ENCODE results near the gene AQP3. TPM values are rescaled to one million over a fixed set of nuclear protein-coding genes. Genes with fewer than 3 reads are reported as not detected.
A peak's percentile ranks its signal among the peaks of the same experiment; 100 is the strongest.
"Not testable (repeated sequence)": the region's sequence is repeated elsewhere in the genome, so short reads cannot be mapped to it uniquely, and the experiment has no call there.

The AQP3 gene
- total RNA-seq = 1 to 10 TPM; 2.6 to 8.3 (median 3.9) TPM
- long read RNA-seq, donor 1, partial matches to known transcripts = 0 of 4 reads
- long read RNA-seq, donor 1, other reads (novel, unspliced or antisense) = 1 of 4 reads
- long read RNA-seq, donor 2, transcript AQP3-201 (6 exons, 1,871 nt) = major isoform, 10 of 11 reads
- long read RNA-seq, donor 2, partial matches to known transcripts = 0 of 11 reads
- long read RNA-seq, donor 2, other reads (novel, unspliced or antisense) = 1 of 11 reads

DNA sequence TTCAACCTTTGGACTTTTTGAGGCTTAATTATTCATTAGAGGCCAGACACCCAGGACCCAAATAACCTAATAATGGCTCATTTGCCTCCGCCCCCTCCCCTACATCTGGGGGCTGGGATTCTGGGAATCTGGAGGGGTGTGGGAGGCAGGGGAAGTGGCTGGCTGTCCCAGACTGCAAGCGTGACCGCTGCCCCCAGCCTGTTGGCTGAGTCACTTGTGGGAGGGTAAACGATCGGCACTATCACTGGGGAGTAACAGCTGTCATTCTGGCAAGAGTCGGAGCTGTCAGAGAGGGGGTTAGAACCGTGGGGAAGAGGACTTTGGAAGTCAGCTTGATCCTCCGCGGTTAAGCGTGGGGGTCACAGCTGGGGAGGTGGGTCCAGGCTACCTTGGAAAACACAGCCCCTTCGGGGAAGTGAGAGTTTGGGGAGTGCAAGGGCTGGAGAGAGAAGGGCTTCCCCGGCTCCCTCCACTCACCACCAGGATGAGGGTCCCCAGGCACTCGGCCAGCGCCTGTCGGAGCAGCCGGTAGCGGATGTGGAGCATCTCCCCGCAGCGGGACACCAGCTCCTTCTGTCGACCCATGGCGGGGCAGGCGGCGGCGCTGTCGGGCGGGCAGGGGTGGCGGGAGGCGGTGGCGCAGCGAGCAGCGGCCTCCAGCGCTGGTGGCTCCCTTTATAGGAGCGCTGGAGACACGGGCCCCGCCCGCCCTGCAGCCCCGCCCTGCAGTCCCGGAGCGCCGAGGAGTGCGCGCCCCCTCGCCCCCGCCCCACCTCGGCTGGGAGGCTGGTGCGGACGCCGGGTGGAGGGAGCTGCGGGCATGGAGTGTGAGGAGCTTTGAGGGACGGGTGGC is at the start of gene AQP3:
Gene AQP3, minus strand, starts transcription at position 648 of the 853 bp plus-strand sequence. Its CDS starts 63 bp downstream, at position 585.
- Histone ChIP-seq H3K36me3 (ENCODE audit: low read depth) (no peaks in the 10 kb centered on the region), H3K9me3 (no peaks in the 10 kb centered on the region), H3K4me1 (ENCODE audit: low read depth) (peaks cover 13% of the 10 kb centered on the region), H3K4me3 (peak within 1 kb of the TSS; percentile 22)
- TF ChIP-seq, protein P1, sequence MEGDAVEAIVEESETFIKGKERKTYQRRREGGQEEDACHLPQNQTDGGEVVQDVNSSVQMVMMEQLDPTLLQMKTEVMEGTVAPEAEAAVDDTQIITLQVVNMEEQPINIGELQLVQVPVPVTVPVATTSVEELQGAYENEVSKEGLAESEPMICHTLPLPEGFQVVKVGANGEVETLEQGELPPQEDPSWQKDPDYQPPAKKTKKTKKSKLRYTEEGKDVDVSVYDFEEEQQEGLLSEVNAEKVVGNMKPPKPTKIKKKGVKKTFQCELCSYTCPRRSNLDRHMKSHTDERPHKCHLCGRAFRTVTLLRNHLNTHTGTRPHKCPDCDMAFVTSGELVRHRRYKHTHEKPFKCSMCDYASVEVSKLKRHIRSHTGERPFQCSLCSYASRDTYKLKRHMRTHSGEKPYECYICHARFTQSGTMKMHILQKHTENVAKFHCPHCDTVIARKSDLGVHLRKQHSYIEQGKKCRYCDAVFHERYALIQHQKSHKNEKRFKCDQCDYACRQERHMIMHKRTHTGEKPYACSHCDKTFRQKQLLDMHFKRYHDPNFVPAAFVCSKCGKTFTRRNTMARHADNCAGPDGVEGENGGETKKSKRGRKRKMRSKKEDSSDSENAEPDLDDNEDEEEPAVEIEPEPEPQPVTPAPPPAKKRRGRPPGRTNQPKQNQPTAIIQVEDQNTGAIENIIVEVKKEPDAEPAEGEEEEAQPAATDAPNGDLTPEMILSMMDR (IDR thresholded peaks at IDR 0.05) = peak; percentile 15
- intact Hi-C loops (cut with DNase I, micrococcal nuclease) = no loop called here
- DNase-seq (peak; percentile 75 to 86 (median 85)), ATAC-seq (peak; percentile 88)

DNA sequence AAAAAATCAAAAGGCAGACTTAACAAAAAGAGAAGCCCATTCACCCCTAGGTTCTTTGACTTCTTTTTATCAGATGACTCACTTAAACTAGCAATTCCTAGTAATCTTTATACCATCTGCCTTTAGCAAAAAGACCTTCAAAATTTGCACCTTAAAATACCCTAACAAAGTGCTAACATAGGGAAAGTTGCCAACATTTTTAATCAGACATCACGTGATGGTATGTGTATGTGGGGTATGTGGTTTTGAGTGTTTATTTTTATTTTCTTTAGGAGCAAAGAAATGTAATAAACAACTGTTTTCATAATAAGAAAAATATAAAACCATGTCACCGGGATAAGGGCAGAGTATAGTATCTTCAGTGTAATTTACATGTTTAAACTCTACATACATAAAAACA is 46.4 kb upstream of the AQP3 start:
- ATAC-seq; H3K4me1 ChIP-seq (ENCODE audit: low read depth); DNase-seq; intact Hi-C loops (cut with DNase I, micrococcal nuclease); H3K9me3 ChIP-seq; H3K36me3 ChIP-seq (ENCODE audit: low read depth); H3K4me3 ChIP-seq: not testable (repeated sequence)

DNA sequence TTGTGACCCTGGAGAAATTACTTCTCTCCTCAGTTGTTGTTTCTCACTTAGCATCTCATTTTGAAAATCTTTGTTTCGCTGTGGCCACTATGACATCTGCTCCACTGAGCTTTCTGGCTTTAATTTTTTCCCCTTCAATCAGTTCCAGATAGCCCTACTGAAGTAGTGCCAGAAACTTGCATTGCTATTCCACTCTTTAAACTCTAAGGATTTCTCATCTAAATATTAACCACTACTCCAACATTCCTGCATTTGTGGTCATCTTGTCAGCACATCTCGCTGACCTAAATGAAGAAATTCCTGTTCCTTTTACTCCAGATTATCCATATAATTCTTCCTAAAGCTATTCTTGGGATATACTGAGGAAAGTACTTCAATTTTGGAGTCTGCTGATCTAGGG is 41.7 kb upstream of the AQP3 start:
- Histone ChIP-seq H3K36me3 (ENCODE audit: low read depth) (no peaks in the 10 kb centered on the region), H3K9me3 (no peaks in the 10 kb centered on the region), H3K4me3 (no peak overlapping the region), H3K4me1 (ENCODE audit: low read depth) (no peaks in the 10 kb centered on the region)
- ATAC-seq = no peak
- intact Hi-C loops (cut with DNase I, micrococcal nuclease) = no loop called here
- TF ChIP-seq, protein P1 (IDR thresholded peaks at IDR 0.05) = no peak
- DNase-seq = no peak

DNA sequence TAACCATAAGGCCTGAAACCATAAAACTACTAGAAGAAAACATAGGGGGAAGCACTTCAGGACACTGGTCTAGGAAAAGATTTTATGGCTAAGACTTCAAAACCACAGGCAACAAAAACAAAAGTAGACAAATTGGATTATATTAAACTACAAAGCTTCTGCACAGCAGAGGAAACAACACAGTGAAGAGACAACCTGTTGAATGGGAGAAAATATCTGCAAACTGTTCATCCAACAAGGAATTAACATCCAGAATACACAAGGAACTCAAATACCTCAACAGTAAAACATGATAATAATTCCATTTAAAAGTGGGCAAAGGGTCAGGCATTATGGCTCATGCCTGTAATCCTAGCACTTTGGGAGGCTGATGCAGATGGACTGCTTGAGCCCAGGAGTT is 37.9 kb upstream of the AQP3 start:
- H3K36me3 ChIP-seq (ENCODE audit: low read depth); ATAC-seq; intact Hi-C loops (cut with DNase I, micrococcal nuclease): not testable (repeated sequence)

DNA sequence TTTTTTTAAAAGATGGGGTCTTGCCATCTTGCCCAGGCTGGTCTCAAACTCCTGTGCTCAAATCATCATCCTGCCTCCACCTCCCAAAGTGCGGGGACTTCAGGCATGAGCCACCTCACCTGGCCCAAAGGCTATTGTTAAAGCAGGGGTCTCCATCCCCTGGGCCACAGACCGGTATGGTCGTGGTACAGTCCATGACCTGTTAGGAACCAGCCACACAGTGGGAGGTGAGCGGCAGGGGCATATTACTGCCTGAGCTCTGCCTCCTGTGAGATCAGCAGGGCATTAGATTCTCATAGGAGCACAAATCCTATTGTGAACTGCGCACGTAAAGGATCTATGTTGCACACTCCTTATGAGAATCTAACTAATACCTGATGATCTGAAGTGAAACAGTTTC is 33.6 kb upstream of the AQP3 start:
- ATAC-seq = no peak

More for the DNA sequence above, 37.9 kb upstream of the AQP3 start:
- not testable (repeated sequence) for H3K4me1 ChIP-seq (ENCODE audit: low read depth); H3K9me3 ChIP-seq; H3K4me3 ChIP-seq; DNase-seq

GRCh38 chr9:33480106-33480505 is 32.7 kb upstream of the AQP3 start:
- H3K4me1 ChIP-seq (ENCODE audit: low read depth) = no peaks in the 10 kb centered on the region
- DNase-seq = no peak
- intact Hi-C loops (cut with DNase I, micrococcal nuclease) = no loop called here
- no peaks in the 10 kb centered on the region for H3K36me3 ChIP-seq (ENCODE audit: low read depth)
- H3K9me3 ChIP-seq = no peaks in the 10 kb centered on the region
- TF ChIP-seq, protein P1 (IDR thresholded peaks at IDR 0.05) = no peak
- no peak overlapping the region for H3K4me3 ChIP-seq
- no peak for ATAC-seq

More for the DNA sequence above, 33.6 kb upstream of the AQP3 start:
- Histone ChIP-seq H3K4me1 (ENCODE audit: low read depth) (no peaks in the 10 kb centered on the region), H3K4me3 (no peak overlapping the region), H3K36me3 (ENCODE audit: low read depth) (no peaks in the 10 kb centered on the region), H3K9me3 (no peaks in the 10 kb centered on the region)
- intact Hi-C loops (cut with DNase I, micrococcal nuclease) = no loop called here
- no peak for DNase-seq
- TF ChIP-seq, protein P1 (IDR thresholded peaks at IDR 0.05) = no peak

Data from mucosa of descending colon (tissue), 3 donors.